Fibroblast of mammary gland (primary cell): Measurements from ENCODE around the gene MGMT.

Experiments used
- DNase-seq: peaks from one replicate; pipeline ENCODE4 v3.0.0-alpha.2; 2010; ENCODE audit warnings: low read depth
- H3K4me3 ChIP-seq: 2 replicates; pipeline ENCODE4 v1.5.1; 2011; ENCODE audit warnings: low read depth, mild to moderate bottlenecking, low read length, moderate library complexity; ENCODE audit not compliant: control insufficient read depth
- TF ChIP-seq, protein P1 (sequence below): conservative IDR thresholded peaks from 2 replicates; pipeline ENCODE4 v1.5.1; 2011; ENCODE audit warnings: low read depth, low read length, inconsistent platforms; ENCODE audit not compliant: control insufficient read depth, insufficient read depth

MGMT gene

DNA sequence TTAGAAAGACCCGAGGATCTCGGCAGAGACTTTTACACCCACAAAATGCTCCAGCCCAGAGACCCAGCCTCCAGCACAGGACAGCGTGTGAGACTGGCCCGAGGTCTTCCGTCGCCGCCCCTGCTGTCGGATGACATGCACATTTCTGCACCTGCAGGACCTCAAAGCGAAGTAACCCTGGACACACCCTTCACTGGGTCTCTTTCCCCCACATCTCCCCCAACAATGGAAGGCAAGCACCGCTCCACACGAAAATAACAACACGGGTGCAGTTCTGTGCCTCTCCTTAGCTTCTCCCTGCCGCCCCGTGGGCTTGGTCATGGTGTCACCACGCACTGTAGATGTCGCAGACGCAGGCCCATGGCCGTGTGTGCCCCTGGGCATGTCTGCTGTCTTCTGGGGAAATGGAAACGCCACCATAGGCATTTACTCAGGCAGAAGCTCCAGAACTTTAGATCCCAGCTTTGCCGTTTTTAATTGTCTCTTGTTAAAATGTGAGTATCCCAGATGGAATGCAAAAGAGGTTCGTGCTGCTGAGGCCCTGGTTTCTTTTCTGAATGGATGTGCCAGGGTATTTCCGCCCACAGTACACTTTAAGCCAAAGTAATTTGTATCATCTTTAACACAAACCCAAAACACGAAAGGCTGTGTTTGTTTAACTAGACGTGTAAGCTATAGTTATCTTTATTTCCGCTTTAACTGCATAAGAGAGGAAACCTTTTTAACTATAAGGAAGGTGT, 237.9 kb downstream of the MGMT start:
- no peak for DNase-seq
- TF ChIP-seq, protein P1, sequence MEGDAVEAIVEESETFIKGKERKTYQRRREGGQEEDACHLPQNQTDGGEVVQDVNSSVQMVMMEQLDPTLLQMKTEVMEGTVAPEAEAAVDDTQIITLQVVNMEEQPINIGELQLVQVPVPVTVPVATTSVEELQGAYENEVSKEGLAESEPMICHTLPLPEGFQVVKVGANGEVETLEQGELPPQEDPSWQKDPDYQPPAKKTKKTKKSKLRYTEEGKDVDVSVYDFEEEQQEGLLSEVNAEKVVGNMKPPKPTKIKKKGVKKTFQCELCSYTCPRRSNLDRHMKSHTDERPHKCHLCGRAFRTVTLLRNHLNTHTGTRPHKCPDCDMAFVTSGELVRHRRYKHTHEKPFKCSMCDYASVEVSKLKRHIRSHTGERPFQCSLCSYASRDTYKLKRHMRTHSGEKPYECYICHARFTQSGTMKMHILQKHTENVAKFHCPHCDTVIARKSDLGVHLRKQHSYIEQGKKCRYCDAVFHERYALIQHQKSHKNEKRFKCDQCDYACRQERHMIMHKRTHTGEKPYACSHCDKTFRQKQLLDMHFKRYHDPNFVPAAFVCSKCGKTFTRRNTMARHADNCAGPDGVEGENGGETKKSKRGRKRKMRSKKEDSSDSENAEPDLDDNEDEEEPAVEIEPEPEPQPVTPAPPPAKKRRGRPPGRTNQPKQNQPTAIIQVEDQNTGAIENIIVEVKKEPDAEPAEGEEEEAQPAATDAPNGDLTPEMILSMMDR = no peak
- no peak overlapping the region for H3K4me3 ChIP-seq

DNA sequence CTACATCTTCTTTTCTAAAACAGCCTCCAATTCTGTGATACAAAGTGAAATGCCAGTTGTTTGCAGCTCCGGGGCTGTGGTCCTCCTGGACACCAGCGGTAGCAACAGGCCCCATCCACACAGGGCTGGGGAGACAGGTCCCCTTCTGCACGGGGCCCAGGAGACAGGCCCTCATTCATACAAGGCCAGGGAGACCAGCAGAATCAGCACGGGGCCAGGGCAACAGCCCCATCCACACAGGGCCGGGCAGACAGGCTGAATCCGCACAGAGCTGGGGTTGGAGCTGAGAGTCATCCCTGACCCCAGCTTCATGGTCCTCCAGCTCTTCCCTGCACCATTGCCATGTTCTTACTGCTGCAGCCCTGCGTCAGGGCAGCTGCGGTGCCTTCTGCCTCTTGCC, 238.6 kb downstream of the MGMT start:
- TF ChIP-seq, protein P1 = no peak
- H3K4me3 ChIP-seq = no peak overlapping the region
- DNase-seq = no peak

DNA sequence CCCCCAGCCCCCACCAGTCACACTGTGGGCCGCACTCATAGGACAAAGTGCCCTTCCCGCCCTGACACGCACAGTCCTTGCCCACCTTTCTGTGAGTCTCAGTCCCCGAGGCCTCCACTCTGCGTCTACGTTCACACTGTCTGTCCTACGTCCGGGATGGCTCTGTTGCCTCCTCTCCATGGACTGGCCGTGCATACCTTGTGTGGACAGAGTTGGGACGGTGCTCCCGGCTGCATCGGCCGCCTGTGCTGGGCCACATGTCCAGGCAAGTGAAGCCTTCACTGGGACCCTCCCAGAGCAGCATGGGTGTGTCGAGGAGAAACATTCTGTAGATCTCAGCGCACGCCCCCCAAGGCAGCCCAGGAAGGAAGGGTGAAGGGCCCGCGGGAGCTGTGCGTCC, 239.0 kb downstream of the MGMT start:
- DNase-seq = no peak
- TF ChIP-seq, protein P1 = no peak
- H3K4me3 ChIP-seq = no peak overlapping the region

DNA sequence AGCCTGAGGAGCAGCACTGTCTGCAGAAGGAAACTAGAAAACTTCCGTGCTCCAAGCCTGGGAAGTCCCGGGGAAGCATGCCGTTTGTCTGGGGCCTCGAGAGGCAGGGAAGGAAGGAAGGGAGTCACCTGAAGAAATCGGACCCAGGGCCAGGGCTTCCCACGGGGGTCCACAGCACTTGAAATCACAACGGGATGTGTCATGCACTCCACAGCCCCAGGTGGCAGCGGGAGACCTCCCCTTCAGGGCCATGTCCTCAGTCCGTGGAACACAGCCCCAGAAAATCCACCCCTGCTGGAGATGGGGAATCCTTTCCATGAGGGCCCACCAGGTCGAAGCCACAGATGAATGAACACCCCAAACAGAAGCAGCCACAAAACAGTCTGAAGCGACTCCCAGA, 239.5 kb downstream of the MGMT start:
- H3K4me3 ChIP-seq = no peak overlapping the region
- TF ChIP-seq, protein P1 = no peak
- no peak for DNase-seq

DNA sequence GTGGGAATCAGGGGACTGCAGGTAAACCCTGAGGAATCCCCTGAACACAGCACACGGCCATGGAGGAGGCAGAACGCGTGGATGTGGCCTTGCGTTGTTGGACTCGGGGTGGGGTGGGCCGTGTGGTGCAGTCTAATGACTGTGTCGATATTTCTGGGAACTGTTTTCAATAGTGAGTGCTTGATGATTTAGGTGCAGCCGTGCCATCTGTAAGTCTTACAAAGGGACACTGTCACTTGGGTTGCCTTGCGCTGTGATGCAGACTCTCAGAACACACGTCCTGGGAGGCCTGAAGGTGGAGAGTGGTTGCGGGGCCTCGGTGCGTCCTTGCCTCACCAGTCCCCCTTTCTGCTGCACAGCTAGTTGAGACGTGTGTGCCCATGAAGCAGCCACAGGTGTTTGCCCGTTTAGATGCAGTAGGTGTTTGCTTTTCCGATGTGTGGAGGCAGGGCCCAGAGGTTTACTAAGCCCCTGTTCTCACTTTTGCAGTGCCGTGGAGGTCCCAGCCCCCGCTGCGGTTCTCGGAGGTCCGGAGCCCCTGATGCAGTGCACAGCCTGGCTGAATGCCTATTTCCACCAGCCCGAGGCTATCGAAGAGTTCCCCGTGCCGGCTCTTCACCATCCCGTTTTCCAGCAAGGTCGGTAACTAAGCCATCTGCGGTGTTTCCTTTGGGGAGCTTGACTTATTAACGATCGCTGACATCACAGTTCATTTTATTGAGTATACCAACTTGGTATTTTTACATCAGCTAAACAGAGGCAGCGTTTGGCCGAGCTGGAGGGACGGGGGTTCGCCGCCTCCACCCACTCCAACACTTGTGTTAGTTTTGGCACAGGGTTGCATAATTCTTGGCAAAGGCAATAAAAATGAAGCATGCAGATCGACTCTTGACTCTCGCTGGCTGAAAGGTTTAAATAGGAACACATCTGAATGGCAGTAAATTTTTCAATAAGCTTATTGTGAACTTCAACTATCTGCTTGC, 240.7 kb downstream of the MGMT start:
- no peak overlapping the region for H3K4me3 ChIP-seq
- peak; percentile 63 for DNase-seq

DNA sequence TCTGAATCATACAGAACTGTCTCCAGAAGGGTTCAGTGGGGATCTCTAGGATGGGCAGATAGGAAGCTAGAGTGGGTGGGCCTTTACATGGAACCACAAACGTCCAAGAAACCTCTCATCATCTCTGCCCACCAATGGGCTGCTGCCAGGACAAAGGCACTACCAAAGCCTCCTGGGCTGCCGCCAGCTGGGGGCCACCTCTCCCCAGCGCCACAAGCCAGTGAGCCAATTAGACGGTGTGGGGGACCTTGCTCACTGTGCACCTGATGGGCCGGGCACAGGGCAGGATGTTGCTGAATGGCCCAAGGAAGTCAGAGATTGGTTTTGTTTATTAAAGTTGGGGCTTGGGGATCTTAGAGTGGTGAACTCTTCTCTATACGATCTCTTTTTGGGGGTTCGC, 242.1 kb downstream of the MGMT start:
- no peak for DNase-seq
- no peak overlapping the region for H3K4me3 ChIP-seq
- TF ChIP-seq, protein P1 = no peak

More for the DNA sequence above, 240.7 kb downstream of the MGMT start:
- TF ChIP-seq, protein P1 = no peak
